Tibial nerve (tissue), 4 donors: ENCODE results near the gene TRMT13.
"Not testable (repeated sequence)": the region's sequence is repeated elsewhere in the genome, so short reads cannot be mapped to it uniquely, and the experiment has no call there.

ENCODE experiments used
- EP300 ChIP-seq, 2 donors: sonication (generic); formaldehyde crosslinking; IDR thresholded peaks; one replicate each; pipeline ENCODE4 v1.6.1; 2017; ENCODE audit warnings: antibody characterized with exemption in 2 of 2, mild to moderate bottlenecking in 1 of 2
- POLR2A ChIP-seq, 2 donors: fragments of 450-650 bp; IDR thresholded peaks; one replicate each; pipeline ENCODE4 v1.6.1; 2017; ENCODE audit warnings: antibody characterized with exemption in 2 of 2, mild to moderate bottlenecking in 2 of 2, moderate library complexity in 2 of 2
- TF ChIP-seq, protein P1 (sequence below), 5 experiments: fragments of 200-600 bp in 3 of 5; fragments of 450-650 bp in 2 of 5; sonication (generic) in 3 of 5; IDR thresholded peaks; one replicate each; pipeline ENCODE4 v1.5.1; 2016 to 2019; ENCODE audit warnings: antibody characterized with exemption in 5 of 5, mild to moderate bottlenecking in 3 of 5, moderate library complexity in 2 of 5

DNA sequence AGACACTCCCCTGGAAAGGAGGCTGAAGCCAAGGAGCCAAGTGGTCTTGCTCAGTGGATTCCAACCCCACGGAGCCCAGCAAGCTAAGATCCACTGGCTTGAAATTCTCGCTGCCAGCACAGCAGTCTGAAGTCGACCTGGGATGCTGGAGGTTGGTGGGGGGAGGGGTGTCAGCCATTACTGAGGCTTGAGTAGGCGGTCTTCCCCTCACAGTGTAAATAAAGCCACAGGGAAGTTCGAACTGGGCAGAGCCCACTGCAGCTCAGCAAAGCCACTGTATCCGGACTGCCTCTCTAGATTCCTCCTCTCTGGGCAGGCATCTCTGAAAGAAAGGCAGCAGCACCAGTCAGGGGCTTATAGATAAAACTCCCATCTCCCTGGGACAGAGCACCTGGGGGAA, 67.1 kb downstream of the TRMT13 start:
- not testable (repeated sequence) for TF ChIP-seq POLR2A, EP300 (IDR thresholded peaks at IDR 0.05)
- TF ChIP-seq, protein P1, sequence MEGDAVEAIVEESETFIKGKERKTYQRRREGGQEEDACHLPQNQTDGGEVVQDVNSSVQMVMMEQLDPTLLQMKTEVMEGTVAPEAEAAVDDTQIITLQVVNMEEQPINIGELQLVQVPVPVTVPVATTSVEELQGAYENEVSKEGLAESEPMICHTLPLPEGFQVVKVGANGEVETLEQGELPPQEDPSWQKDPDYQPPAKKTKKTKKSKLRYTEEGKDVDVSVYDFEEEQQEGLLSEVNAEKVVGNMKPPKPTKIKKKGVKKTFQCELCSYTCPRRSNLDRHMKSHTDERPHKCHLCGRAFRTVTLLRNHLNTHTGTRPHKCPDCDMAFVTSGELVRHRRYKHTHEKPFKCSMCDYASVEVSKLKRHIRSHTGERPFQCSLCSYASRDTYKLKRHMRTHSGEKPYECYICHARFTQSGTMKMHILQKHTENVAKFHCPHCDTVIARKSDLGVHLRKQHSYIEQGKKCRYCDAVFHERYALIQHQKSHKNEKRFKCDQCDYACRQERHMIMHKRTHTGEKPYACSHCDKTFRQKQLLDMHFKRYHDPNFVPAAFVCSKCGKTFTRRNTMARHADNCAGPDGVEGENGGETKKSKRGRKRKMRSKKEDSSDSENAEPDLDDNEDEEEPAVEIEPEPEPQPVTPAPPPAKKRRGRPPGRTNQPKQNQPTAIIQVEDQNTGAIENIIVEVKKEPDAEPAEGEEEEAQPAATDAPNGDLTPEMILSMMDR (IDR thresholded peaks at IDR 0.05): not testable (repeated sequence)
